DOHH2 (cell line): Measurements from ENCODE around the gene AMACR.

Experiments used
- H3F3A ChIP-seq: fragments of 200-600 bp; sonication (generic), shearing (Covaris generic); 2 replicates; pipeline ENCODE4 v1.6.0; 2016; ENCODE audit warnings: antibody characterized with exemption, mild to moderate bottlenecking; ENCODE audit not compliant: control insufficient read depth, insufficient read depth
- H3K27ac ChIP-seq: fragments of 200-600 bp; sonication (generic); 2 replicates; pipeline ENCODE4 v1.5.1; 2014; ENCODE audit warnings: low read depth, mild to moderate bottlenecking, low read length, moderate library complexity
- H3K27me3 ChIP-seq: fragments of 200-600 bp; sonication (generic); 2 replicates; pipeline ENCODE4 v1.6.1; 2014; ENCODE audit warnings: mild to moderate bottlenecking, low read length, mixed read lengths; ENCODE audit not compliant: control insufficient read depth
- H3K36me3 ChIP-seq: fragments of 200-600 bp; sonication (generic); 2 replicates; pipeline ENCODE4 v1.6.1; 2014; ENCODE audit warnings: mild to moderate bottlenecking, low read length, moderate library complexity, mixed read lengths; ENCODE audit not compliant: control insufficient read depth
- H3K4me1 ChIP-seq: fragments of 200-600 bp; sonication (generic); 2 replicates; pipeline ENCODE4 v1.6.1; 2014; ENCODE audit warnings: mild to moderate bottlenecking, low read length, mixed read lengths; ENCODE audit not compliant: control insufficient read depth
- H3K4me2 ChIP-seq: fragments of 200-600 bp; sonication (generic); 2 replicates; pipeline ENCODE4 v1.6.0; 2014; ENCODE audit warnings: mild to moderate bottlenecking, low read length, moderate library complexity
- H3K4me3 ChIP-seq: fragments of 200-600 bp; sonication (generic); 2 replicates; pipeline ENCODE4 v1.5.1; 2014; ENCODE audit warnings: mild to moderate bottlenecking, low read length, mixed read lengths
- H3K79me2 ChIP-seq: fragments of 200-600 bp; sonication (generic); 2 replicates; pipeline ENCODE4 v1.6.1; 2014; ENCODE audit warnings: mild to moderate bottlenecking, low read length, mixed read lengths; ENCODE audit not compliant: control insufficient read depth
- H3K9me2 ChIP-seq: fragments of 200-600 bp; sonication (generic); replicated peaks from 2 replicates; pipeline ENCODE4 v1.6.1; 2014; ENCODE audit warnings: mild to moderate bottlenecking, low read length, mixed read lengths; ENCODE audit not compliant: control insufficient read depth
- H3K9me3 ChIP-seq: fragments of 200-600 bp; sonication (generic); 2 replicates; pipeline ENCODE4 v1.6.1; 2014; ENCODE audit warnings: antibody characterized with exemption, low read length, mixed read lengths; ENCODE audit not compliant: control insufficient read depth, insufficient read depth
- H4K20me1 ChIP-seq: fragments of 200-600 bp; sonication (generic); 2 replicates; pipeline ENCODE4 v1.6.0; 2014; ENCODE audit warnings: low read depth, mild to moderate bottlenecking, antibody characterized with exemption, low read length, moderate library complexity; ENCODE audit not compliant: control insufficient read depth, insufficient read depth
- EZH2phosphoT487 ChIP-seq: fragments of 200-600 bp; sonication (generic); IDR thresholded peaks from 2 replicates; pipeline ENCODE4 v1.6.1; 2017; ENCODE audit warnings: borderline replicate concordance, mild to moderate bottlenecking, antibody characterized with exemption, low read length, moderate library complexity, mixed read lengths
- TF ChIP-seq, protein P1 (sequence below): fragments of 200-600 bp; sonication (generic); IDR thresholded peaks from one replicate; pipeline ENCODE4 v1.5.1; 2014; ENCODE audit warnings: antibody characterized with exemption, mild to moderate bottlenecking, low read depth, low read length; ENCODE audit not compliant: poor library complexity, severe bottlenecking

AMACR gene

DNA sequence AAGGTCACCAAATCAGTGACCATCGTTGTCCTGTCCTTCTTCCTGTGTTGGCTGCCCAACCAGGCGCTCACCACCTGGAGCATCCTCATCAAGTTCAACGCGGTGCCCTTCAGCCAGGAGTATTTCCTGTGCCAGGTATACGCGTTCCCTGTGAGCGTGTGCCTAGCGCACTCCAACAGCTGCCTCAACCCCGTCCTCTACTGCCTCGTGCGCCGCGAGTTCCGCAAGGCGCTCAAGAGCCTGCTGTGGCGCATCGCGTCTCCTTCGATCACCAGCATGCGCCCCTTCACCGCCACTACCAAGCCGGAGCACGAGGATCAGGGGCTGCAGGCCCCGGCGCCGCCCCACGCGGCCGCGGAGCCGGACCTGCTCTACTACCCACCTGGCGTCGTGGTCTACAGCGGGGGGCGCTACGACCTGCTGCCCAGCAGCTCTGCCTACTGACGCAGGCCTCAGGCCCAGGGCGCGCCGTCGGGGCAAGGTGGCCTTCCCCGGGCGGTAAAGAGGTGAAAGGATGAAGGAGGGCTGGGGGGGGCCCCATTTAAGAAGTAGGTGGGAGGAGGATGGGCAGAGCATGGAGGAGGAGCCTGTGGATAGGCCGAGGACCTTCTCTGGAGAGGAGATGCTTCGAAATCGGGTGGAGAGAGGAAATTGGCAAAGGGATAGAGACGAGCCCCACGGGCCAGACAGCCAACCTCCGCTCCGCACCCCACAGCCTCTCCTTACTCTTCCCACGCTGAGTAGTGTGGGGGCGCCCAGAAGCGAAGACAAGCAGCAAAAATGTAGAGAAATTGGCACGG, 69.9 kb downstream of the AMACR start:
- Histone ChIP-seq H3K27me3 (0 out of 2 replicates have a peak, but pooled peaks cover 4% of the 10 kb centered on the region), H3K4me2 (no peak overlapping the region), H3K9me3 (no peaks in the 10 kb centered on the region), H3F3A (no peaks in the 10 kb centered on the region), H3K4me1 (no peaks in the 10 kb centered on the region), H3K36me3 (no peaks in the 10 kb centered on the region), H3K27ac (no peak overlapping the region), H3K4me3 (no peak overlapping the region), H3K79me2 (no peaks in the 10 kb centered on the region), H3K9me2 (no peaks in the 10 kb centered on the region), H4K20me1 (no peaks in the 10 kb centered on the region)
- no peak for TF ChIP-seq EZH2phosphoT487
- TF ChIP-seq, protein P1, sequence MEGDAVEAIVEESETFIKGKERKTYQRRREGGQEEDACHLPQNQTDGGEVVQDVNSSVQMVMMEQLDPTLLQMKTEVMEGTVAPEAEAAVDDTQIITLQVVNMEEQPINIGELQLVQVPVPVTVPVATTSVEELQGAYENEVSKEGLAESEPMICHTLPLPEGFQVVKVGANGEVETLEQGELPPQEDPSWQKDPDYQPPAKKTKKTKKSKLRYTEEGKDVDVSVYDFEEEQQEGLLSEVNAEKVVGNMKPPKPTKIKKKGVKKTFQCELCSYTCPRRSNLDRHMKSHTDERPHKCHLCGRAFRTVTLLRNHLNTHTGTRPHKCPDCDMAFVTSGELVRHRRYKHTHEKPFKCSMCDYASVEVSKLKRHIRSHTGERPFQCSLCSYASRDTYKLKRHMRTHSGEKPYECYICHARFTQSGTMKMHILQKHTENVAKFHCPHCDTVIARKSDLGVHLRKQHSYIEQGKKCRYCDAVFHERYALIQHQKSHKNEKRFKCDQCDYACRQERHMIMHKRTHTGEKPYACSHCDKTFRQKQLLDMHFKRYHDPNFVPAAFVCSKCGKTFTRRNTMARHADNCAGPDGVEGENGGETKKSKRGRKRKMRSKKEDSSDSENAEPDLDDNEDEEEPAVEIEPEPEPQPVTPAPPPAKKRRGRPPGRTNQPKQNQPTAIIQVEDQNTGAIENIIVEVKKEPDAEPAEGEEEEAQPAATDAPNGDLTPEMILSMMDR = no peak

DNA sequence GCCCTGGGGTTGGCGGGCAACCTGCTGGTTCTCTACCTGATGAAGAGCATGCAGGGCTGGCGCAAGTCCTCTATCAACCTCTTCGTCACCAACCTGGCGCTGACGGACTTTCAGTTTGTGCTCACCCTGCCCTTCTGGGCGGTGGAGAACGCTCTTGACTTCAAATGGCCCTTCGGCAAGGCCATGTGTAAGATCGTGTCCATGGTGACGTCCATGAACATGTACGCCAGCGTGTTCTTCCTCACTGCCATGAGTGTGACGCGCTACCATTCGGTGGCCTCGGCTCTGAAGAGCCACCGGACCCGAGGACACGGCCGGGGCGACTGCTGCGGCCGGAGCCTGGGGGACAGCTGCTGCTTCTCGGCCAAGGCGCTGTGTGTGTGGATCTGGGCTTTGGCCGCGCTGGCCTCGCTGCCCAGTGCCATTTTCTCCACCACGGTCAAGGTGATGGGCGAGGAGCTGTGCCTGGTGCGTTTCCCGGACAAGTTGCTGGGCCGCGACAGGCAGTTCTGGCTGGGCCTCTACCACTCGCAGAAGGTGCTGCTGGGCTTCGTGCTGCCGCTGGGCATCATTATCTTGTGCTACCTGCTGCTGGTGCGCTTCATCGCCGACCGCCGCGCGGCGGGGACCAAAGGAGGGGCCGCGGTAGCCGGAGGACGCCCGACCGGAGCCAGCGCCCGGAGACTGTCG, 70.7 kb downstream of the AMACR start:
- Histone ChIP-seq H3F3A (no peaks in the 10 kb centered on the region), H3K4me3 (no peak overlapping the region), H3K79me2 (no peaks in the 10 kb centered on the region), H3K4me1 (no peaks in the 10 kb centered on the region), H3K9me3 (no peaks in the 10 kb centered on the region), H3K36me3 (no peaks in the 10 kb centered on the region), H3K27ac (no peak overlapping the region), H3K4me2 (no peak overlapping the region), H3K9me2 (no peaks in the 10 kb centered on the region), H4K20me1 (no peaks in the 10 kb centered on the region), H3K27me3 (0 out of 2 replicates have a peak, but pooled peaks cover 4% of the 10 kb centered on the region)
- TF ChIP-seq, protein P1 = no peak
- TF ChIP-seq EZH2phosphoT487 = no peak

DNA sequence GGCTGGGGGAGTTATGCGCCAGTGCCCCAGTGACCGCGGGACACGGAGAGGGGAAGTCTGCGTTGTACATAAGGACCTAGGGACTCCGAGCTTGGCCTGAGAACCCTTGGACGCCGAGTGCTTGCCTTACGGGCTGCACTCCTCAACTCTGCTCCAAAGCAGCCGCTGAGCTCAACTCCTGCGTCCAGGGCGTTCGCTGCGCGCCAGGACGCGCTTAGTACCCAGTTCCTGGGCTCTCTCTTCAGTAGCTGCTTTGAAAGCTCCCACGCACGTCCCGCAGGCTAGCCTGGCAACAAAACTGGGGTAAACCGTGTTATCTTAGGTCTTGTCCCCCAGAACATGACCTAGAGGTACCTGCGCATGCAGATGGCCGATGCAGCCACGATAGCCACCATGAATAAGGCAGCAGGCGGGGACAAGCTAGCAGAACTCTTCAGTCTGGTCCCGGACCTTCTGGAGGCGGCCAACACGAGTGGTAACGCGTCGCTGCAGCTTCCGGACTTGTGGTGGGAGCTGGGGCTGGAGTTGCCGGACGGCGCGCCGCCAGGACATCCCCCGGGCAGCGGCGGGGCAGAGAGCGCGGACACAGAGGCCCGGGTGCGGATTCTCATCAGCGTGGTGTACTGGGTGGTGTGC, 71.4 kb downstream of the AMACR start, which contains the start of gene RXFP3:
TSS of gene RXFP3 (plus strand) at position 6 of the 636 bp plus-strand sequence. CDS start at position 361, 355 bp downstream.
- Histone ChIP-seq H3K36me3 (no peaks in the 10 kb centered on the region), H4K20me1 (no peaks in the 10 kb centered on the region), H3F3A (no peaks in the 10 kb centered on the region), H3K4me1 (no peaks in the 10 kb centered on the region), H3K9me2 (no peaks in the 10 kb centered on the region), H3K79me2 (no peaks in the 10 kb centered on the region), H3K27ac (no peak within 1 kb of the TSS), H3K27me3 (0 out of 2 replicates have a peak, but pooled peaks cover 4% of the 10 kb centered on the region), H3K4me2 (no peak within 1 kb of the TSS), H3K4me3 (no peak within 1 kb of the TSS), H3K9me3 (no peaks in the 10 kb centered on the region)
- no peak for TF ChIP-seq EZH2phosphoT487
- TF ChIP-seq, protein P1 = no peak
